ENCODE measurements around the gene HIPK2. TPM values are rescaled to one million over a fixed set of nuclear protein-coding genes. Genes with fewer than 3 reads are reported as not detected.

Gene HIPK2
- total RNA-seq, 1 donor from 2014 or later: 47.2 TPM

DNA sequence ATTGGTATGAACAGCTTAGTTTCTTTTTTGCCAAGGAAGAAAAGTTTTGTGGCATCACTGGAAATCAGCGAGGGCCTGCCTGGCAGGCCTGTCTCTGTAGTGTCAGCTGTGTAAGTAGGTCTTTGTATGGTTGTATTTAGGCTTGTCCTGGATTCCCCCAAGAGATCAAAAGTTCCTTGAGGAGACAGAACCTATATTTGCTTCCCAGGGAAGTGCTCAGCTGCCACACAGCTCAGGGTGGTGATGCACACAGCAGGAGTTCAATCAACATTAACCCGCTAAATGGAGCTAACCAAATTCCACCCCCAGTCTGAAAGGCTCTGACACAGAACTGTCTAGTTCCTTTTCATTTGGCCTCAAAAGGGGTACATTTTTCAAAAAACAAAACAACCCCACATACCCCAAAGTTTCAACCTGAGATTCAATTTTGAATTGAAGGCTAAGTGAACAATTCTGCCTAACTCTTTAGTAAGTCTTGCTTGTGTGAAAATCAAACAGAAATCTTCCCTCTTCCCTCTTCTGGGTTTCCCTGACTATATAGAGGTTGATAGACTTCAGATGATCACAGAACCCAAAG is 129.9 kb downstream of the HIPK2 start:
- H3K9me3 Mint-ChIP-seq (ENCODE audit: unreplicated experiment): no peaks in the 10 kb centered on the region
- H3K27me3 Mint-ChIP-seq (ENCODE audit: unreplicated experiment): peaks cover 4% of the 10 kb centered on the region

DNA sequence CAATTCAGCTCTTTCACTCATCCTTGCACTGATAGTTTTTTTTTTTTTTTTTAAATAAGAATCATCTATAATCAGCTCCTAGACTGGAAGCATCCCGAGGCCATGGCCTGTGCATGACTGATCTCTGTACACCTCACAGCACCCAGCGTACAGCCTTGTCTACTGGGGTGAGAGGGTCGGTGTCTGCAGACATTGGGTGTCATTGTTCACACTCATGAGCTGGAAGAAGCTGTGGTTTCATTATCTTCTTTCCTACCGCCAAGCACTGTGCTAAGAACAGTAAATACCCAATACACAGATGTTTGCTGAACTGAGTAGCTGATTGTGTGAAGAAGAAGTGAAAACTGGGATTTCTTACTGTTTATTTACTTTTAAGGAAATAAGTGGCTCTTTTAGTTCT is 130.7 kb downstream of the HIPK2 start:
- H3K27ac Mint-ChIP-seq (ENCODE audit: unreplicated experiment): no peak overlapping the region
- no peaks in the 10 kb centered on the region for H3K9me3 Mint-ChIP-seq (ENCODE audit: unreplicated experiment)
- H3K36me3 Mint-ChIP-seq (ENCODE audit: low read depth, unreplicated experiment): peaks cover 4% of the 10 kb centered on the region
- peaks cover 18% of the 10 kb centered on the region for H3K4me1 Mint-ChIP-seq (ENCODE audit: unreplicated experiment)
- no peak overlapping the region for H3K4me3 Mint-ChIP-seq (ENCODE audit: unreplicated experiment)
- H3K27me3 Mint-ChIP-seq (ENCODE audit: unreplicated experiment): no peaks in the 10 kb centered on the region
- TF ChIP-seq, protein P1, sequence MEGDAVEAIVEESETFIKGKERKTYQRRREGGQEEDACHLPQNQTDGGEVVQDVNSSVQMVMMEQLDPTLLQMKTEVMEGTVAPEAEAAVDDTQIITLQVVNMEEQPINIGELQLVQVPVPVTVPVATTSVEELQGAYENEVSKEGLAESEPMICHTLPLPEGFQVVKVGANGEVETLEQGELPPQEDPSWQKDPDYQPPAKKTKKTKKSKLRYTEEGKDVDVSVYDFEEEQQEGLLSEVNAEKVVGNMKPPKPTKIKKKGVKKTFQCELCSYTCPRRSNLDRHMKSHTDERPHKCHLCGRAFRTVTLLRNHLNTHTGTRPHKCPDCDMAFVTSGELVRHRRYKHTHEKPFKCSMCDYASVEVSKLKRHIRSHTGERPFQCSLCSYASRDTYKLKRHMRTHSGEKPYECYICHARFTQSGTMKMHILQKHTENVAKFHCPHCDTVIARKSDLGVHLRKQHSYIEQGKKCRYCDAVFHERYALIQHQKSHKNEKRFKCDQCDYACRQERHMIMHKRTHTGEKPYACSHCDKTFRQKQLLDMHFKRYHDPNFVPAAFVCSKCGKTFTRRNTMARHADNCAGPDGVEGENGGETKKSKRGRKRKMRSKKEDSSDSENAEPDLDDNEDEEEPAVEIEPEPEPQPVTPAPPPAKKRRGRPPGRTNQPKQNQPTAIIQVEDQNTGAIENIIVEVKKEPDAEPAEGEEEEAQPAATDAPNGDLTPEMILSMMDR (IDR thresholded peaks at IDR 0.05; ENCODE audit: unreplicated experiment): no peak
- DNase-seq (ENCODE audit: low spot score): no peak

More for the DNA sequence above, 129.9 kb downstream of the HIPK2 start:
- Mint-ChIP-seq H3K27ac (ENCODE audit: unreplicated experiment) (no peak overlapping the region), H3K36me3 (ENCODE audit: low read depth, unreplicated experiment) (peaks cover 4% of the 10 kb centered on the region), H3K4me1 (ENCODE audit: unreplicated experiment) (peaks cover 24% of the 10 kb centered on the region), H3K4me3 (ENCODE audit: unreplicated experiment) (no peak overlapping the region)
- no peak for DNase-seq (ENCODE audit: low spot score)
- TF ChIP-seq, protein P1 (IDR thresholded peaks at IDR 0.05; ENCODE audit: unreplicated experiment): no peak

DNA sequence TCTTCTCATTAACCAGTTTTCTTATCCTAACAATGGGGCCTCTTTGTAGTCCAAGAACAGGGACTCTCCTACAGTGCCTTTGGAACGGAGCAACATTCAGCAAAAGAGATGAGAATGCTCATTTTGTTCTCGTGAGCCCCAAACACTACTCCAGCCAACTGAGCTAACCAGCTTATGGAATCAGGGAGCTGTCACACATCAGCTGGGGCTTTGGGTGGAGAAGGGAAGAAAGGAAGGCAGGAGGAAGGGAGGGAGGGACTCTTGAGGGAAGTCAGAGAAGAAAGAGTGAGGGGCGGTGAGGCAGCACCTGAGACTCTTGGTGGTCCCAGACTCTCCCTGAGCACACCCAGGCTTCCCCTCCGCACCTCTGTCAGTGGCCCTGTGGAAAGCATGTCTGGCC is 131.2 kb downstream of the HIPK2 start:
- Mint-ChIP-seq H3K9me3 (ENCODE audit: unreplicated experiment) (no peaks in the 10 kb centered on the region), H3K27me3 (ENCODE audit: unreplicated experiment) (no peaks in the 10 kb centered on the region), H3K27ac (ENCODE audit: unreplicated experiment) (no peak overlapping the region), H3K36me3 (ENCODE audit: low read depth, unreplicated experiment) (peaks cover 4% of the 10 kb centered on the region), H3K4me1 (ENCODE audit: unreplicated experiment) (peaks cover 18% of the 10 kb centered on the region), H3K4me3 (ENCODE audit: unreplicated experiment) (no peak overlapping the region)
- TF ChIP-seq, protein P1 (IDR thresholded peaks at IDR 0.05; ENCODE audit: unreplicated experiment): no peak
- DNase-seq (ENCODE audit: low spot score): no peak

DNA sequence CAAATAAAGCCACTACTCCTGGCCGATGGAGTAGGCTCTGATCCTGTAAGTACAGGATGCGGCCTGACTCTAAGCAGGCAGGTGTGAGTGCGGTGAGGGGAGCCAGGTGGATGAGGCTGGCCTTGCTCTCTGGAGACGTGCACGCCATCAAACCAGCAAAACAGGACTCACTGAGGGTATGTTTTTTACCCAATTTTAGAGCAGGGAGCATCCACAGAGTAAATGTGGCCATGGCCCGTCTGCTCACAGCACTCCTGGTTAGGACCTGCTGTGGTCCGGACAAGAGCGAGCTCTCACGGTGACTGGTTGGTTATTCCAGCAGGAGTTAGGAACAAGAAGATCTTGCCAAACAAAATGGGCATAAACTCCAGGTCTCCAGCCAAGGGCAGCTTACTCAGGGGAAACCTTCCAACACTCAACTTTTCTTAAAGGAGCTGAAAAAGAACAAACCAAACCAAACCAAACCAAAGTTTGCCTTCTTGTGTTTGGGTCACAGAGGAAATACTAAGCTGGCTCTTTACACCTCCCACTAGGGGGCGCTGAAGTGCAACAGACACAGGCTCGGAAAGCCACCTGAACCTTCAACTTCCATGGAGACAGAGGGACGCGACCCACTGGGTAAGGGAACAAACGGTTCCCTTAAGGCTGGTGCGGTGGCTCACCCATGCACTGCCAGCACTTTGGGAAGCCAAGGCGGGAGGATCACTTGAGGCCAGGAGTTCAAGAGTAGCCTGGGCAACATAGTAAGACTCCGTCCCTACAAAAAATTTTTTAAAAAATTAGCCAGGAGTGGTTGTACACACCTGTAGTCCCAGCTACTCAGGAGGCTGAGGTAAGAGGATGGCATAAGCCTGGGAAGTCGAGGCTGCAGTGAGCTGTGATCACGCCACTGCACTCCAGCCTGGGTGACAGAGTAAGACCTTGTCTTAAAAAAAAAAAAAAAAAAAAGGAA is 131.9 kb downstream of the HIPK2 start:
- H3K4me3 Mint-ChIP-seq (ENCODE audit: unreplicated experiment): no peak overlapping the region
- peaks cover 18% of the 10 kb centered on the region for H3K4me1 Mint-ChIP-seq (ENCODE audit: unreplicated experiment)
- TF ChIP-seq, protein P1 (IDR thresholded peaks at IDR 0.05; ENCODE audit: unreplicated experiment): peak; percentile 96
- H3K27me3 Mint-ChIP-seq (ENCODE audit: unreplicated experiment): no peaks in the 10 kb centered on the region
- H3K9me3 Mint-ChIP-seq (ENCODE audit: unreplicated experiment): no peaks in the 10 kb centered on the region
- peaks cover 4% of the 10 kb centered on the region for H3K36me3 Mint-ChIP-seq (ENCODE audit: low read depth, unreplicated experiment)
- peak; percentile 90 for DNase-seq (ENCODE audit: low spot score)
- no peak overlapping the region for H3K27ac Mint-ChIP-seq (ENCODE audit: unreplicated experiment)

Measured in endothelial cell (in vitro differentiated cells).